ENCODE results near the gene SAMD8.

DNA sequence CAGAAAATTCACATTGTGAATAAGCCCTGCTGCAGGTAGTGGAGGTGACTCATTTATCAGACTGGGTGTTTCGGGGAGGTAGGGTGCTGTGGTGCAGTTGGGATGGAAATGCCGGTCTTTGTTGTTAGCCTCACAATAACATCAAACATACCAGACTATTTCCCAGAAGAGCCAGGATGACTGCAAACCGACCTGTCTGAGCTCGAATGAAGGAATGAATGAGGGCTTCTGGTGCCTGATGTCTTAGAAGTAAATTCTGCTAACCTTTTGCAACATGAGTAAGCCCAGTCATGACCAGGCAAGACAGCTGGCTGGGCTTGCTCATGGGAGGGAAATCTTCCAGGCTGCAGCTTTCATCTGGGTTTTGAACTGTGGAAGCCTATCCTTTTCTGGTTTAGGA, 96.7 kb downstream of the SAMD8 start:
- TF ChIP-seq, protein P1, sequence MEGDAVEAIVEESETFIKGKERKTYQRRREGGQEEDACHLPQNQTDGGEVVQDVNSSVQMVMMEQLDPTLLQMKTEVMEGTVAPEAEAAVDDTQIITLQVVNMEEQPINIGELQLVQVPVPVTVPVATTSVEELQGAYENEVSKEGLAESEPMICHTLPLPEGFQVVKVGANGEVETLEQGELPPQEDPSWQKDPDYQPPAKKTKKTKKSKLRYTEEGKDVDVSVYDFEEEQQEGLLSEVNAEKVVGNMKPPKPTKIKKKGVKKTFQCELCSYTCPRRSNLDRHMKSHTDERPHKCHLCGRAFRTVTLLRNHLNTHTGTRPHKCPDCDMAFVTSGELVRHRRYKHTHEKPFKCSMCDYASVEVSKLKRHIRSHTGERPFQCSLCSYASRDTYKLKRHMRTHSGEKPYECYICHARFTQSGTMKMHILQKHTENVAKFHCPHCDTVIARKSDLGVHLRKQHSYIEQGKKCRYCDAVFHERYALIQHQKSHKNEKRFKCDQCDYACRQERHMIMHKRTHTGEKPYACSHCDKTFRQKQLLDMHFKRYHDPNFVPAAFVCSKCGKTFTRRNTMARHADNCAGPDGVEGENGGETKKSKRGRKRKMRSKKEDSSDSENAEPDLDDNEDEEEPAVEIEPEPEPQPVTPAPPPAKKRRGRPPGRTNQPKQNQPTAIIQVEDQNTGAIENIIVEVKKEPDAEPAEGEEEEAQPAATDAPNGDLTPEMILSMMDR (IDR thresholded peaks at IDR 0.05; ENCODE audit: low read depth, low read length) = no peak
- TF ChIP-seq POLR2A (IDR thresholded peaks at IDR 0.05; ENCODE audit: extremely low read depth, insufficient read length) (no peak), MYC (IDR thresholded peaks at IDR 0.05; ENCODE audit: low read depth, low read length) (no peak)
